ENCODE data around the gene DNMBP.

The DNMBP gene

GRCh38 chr10:99920486-99920885, 89.3 kb downstream of the DNMBP start:
- no peak for DNase-seq (ENCODE audit: low read depth)
- H3K4me3 ChIP-seq (ENCODE audit: low read depth, low read length), result no peak overlapping the region
- TF ChIP-seq, protein P1, sequence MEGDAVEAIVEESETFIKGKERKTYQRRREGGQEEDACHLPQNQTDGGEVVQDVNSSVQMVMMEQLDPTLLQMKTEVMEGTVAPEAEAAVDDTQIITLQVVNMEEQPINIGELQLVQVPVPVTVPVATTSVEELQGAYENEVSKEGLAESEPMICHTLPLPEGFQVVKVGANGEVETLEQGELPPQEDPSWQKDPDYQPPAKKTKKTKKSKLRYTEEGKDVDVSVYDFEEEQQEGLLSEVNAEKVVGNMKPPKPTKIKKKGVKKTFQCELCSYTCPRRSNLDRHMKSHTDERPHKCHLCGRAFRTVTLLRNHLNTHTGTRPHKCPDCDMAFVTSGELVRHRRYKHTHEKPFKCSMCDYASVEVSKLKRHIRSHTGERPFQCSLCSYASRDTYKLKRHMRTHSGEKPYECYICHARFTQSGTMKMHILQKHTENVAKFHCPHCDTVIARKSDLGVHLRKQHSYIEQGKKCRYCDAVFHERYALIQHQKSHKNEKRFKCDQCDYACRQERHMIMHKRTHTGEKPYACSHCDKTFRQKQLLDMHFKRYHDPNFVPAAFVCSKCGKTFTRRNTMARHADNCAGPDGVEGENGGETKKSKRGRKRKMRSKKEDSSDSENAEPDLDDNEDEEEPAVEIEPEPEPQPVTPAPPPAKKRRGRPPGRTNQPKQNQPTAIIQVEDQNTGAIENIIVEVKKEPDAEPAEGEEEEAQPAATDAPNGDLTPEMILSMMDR (conservative IDR thresholded peaks at IDR 0.05; ENCODE audit: low read depth, low read length), result no peak

GRCh38 chr10:99917963-99918825, 91.6 kb downstream of the DNMBP start:
- peak; percentile 91 for DNase-seq (ENCODE audit: low read depth)
- TF ChIP-seq, protein P1 (conservative IDR thresholded peaks at IDR 0.05; ENCODE audit: low read depth, low read length), result no peak
- peak overlapping the region; percentile 41 for H3K4me3 ChIP-seq (ENCODE audit: low read depth, low read length)

DNA sequence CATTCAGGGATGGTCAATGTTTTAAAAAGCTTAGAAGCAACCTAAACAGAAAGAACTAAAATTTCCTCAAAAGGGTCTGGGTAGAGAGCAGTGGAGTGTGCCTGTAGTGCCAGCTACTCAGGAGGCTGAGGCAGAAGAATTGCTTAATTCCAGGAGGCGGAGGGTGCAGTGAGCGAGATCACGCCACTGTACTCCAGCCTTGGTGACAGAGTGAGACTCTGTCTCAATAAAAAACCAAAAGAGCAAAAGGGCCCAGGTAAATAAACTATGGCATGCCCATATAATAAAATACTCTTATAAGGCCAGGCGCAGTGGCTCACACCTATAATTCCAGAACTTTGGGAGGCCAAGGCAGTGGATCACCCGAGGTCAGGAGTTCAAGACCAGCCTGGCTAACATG, 93.0 kb downstream of the DNMBP start:
- H3K4me3 ChIP-seq (ENCODE audit: low read depth, low read length), result no peak overlapping the region
- TF ChIP-seq, protein P1 (conservative IDR thresholded peaks at IDR 0.05; ENCODE audit: low read depth, low read length), result no peak
- DNase-seq (ENCODE audit: low read depth), result no peak

DNA sequence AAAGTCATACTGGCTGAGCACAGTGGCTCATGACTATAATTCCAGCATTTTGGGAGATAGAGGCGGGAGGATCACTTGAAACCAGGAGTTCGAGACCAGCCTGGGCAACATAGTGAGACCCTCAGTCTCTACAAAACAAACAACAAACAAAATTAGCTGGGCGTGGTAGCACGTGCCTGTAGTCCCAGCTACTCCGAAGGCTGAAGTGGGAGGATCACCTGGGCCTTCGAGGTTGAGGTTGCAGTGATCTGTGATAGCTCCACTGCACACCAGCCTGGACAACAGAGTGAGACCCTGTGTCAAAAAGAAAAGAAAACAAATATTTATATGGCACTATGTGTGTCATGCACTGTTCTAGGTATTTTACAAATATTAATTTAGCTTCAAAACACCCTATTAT, 94.3 kb downstream of the DNMBP start:
- TF ChIP-seq, protein P1 (conservative IDR thresholded peaks at IDR 0.05; ENCODE audit: low read depth, low read length), result no peak
- DNase-seq (ENCODE audit: low read depth), result no peak
- H3K4me3 ChIP-seq (ENCODE audit: low read depth, low read length), result no peak overlapping the region

DNA sequence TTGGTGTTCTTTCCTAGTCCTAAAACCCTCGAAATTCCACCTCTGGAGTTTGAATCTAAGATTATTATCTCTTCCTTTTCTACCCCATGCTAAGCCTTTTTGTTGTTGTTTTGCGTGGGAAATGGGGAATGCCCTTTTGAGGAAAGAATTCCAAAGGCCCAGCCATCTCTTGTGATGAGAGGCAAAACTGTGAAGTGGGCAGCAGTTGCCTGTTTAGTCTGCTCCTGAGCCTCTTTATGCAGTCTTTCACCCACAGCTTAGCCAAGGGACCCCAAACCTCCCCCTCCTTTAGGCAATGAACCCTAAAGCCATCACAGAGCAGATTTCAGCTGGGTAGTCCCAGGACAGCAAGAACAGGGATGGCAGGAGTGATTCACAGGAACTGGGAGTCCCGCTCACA, 95.5 kb downstream of the DNMBP start:
- no peak overlapping the region for H3K4me3 ChIP-seq (ENCODE audit: low read depth, low read length)
- DNase-seq (ENCODE audit: low read depth), result no peak
- TF ChIP-seq, protein P1 (conservative IDR thresholded peaks at IDR 0.05; ENCODE audit: low read depth, low read length), result no peak

DNA sequence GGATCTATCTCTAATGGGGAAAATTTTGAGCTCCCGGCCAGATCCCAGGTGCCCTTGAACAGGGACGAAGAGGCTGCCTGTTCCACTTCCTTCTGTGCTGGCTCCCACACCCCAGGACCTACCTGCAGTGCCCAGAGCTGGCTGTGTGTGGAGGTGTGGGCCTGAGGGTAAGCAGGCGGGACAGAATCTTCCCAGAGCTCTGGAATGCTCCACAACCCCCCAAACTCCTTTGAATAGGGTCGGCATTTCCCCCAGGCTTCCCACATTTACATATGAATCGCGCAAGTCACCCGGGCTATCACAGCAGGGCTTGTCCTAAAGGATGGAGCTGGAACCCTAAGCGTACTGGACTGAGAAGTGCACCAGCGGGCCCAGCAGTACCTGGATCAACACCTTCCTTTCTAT, 95.9 kb downstream of the DNMBP start:
- TF ChIP-seq, protein P1 (conservative IDR thresholded peaks at IDR 0.05; ENCODE audit: low read depth, low read length), result no peak
- H3K4me3 ChIP-seq (ENCODE audit: low read depth, low read length), result no peak overlapping the region
- DNase-seq (ENCODE audit: low read depth), result no peak

- H3K4me3 ChIP-seq (ENCODE audit: low read depth, low read length), result no peak overlapping the region
- DNase-seq (ENCODE audit: low read depth), result no peak
- TF ChIP-seq, protein P1 (conservative IDR thresholded peaks at IDR 0.05; ENCODE audit: low read depth, low read length), result no peak
Observed at GRCh38 chr10:99912041-99912440, 97.7 kb downstream of the DNMBP start.
